Measurements from ENCODE around the gene KLRF1.
"Not testable (repeated sequence)": the region's sequence is repeated elsewhere in the genome, so short reads cannot be mapped to it uniquely, and the experiment has no call there.

Gene KLRF1

GRCh38 chr12:9870286-9870866 is 43.1 kb downstream of the KLRF1 start:
- no peak for DNase-seq

DNA sequence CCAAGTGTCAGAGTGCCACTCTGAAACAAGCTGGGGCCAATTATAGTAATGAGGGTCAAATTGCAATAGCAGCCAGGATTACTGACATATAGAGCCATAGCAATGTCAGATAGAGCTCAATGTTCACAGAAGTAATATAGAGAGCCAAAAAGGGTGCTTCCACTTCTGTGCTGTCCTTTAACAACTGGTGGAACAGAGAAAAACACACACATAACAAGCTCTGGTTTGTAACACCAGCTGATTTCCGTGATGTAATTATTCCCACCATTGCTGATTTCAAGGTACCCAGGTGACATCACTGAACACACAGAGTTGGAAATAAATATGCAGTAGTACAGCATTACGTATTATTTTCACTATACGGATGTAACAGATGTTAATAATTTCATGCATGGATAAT is 44.9 kb downstream of the KLRF1 start:
- DNase-seq: no peak

DNA sequence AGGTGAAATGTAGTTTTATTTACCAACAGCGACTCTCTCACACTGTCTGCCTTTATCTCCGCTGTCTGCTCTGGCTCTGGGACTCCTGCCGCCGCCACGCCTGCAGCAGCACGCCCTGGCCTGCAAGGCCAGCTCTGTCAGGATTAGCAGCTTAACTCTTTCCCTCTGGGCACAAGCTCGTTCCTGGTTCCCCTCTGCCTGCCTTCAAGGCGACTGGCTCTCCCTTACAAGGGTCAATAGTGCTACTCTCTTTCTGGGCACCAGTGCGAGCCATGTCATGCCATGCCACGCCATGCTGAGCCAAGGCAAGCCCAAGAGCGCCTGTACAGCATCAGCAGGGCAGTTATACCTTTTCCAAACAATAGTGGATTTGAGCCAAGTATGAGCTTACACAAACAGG is 45.5 kb downstream of the KLRF1 start:
- no peak for DNase-seq

- not testable (repeated sequence) for DNase-seq
Observed at GRCh38 chr12:9876120-9876519, 48.8 kb downstream of the KLRF1 start.

GRCh38 chr12:9880532-9881078 is 53.3 kb downstream of the KLRF1 start:
- DNase-seq: no peak

- no peak for DNase-seq
Observed at GRCh38 chr12:9881246-9881645, 54.0 kb downstream of the KLRF1 start, which contains the start of gene KLRF2. Gene KLRF2, plus strand, starts transcription at chr12:9881489. Its CDS starts 107 bp downstream, at chr12:9881596.

DNA sequence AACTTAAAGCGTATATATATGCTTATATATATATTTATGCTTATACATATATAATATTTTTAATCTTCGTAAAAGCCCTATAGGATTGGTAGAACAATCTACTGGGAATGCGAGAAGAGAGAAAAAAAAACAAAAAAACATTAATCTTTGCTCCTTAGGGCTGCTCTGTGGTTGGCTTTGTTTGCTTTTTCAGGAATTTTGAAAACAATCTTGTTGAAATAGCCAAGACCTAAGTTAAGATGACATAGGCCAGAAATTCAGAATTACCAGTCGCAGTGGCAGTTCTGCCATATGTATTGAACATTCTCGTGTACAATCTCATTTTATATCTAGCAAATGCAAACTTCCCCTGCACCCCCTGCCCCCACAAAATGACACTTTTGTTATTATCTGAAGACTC is 54.7 kb downstream of the KLRF1 start:
- no peak for DNase-seq

GRCh38 chr12:9883175-9883574 is 55.9 kb downstream of the KLRF1 start:
- DNase-seq: no peak

- DNase-seq: no peak
Observed at GRCh38 chr12:9888665-9889273, 61.5 kb downstream of the KLRF1 start.

Data from activated T-cell treated with anti-CD3 and anti-CD28 coated beads, Interleukin-2, amount 50 U/mL, for 1 hour (primary cell).